Measurements from ENCODE around the gene KCNIP1. TPM values are rescaled to one million over a fixed set of nuclear protein-coding genes. Genes with fewer than 3 reads are reported as not detected.

Gene KCNIP1
- total RNA-seq, 1 experiment from 2014 or later: not detected

GRCh38 chr5:170732685-170733084 is 228.9 kb downstream of the KCNIP1 start:
- Histone ChIP-seq H3K9ac (ENCODE audit: low read length) (no peak overlapping the region), H4K20me1 (ENCODE audit: insufficient read depth) (no peaks in the 10 kb centered on the region; the same call in 1 of the 2 replicates), H3K4me2 (ENCODE audit: low read length) (no peak overlapping the region), H3K9me3 (ENCODE audit: control insufficient read depth in 1 of 2, insufficient read depth in 1 of 2, low read depth in 1 of 2, low read length in 2 of 2) (no peaks in the 10 kb centered on the region), H3K36me3 (ENCODE audit: control insufficient read depth in 1 of 2, insufficient read depth in 2 of 2, low read length in 2 of 2) (no peaks in the 10 kb centered on the region), H3K27me3 (ENCODE audit: insufficient read depth, low read length) (peaks cover 19% of the 10 kb centered on the region), H2AFZ (ENCODE audit: low read depth, low read length, poor library complexity, severe bottlenecking) (no peak overlapping the region), H3K27ac (ENCODE audit: low read depth, low read length) (no peak overlapping the region), H3K4me1 (ENCODE audit: control insufficient read depth in 1 of 2, insufficient read depth in 2 of 2, low read length in 2 of 2) (no peaks in the 10 kb centered on the region), H3K9me2 (ENCODE audit: insufficient read depth) (no peaks in the 10 kb centered on the region), H3K79me2 (ENCODE audit: insufficient read depth, low read length) (no peaks in the 10 kb centered on the region), H3K4me3 (replicated peaks in 1 of 2; ENCODE audit: low read depth in 1 of 2, low read length in 2 of 2) (no peak overlapping the region)
- POLR2A ChIA-PET: no interaction called here
- ATAC-seq (no peak), DNase-seq (ENCODE audit: low read depth, low spot score) (no peak)
- no TSS peak for BruUV-seq (replicated peaks)
- CTCF ChIA-PET: interaction anchor here (0.6 kb wide), 1 partner anchor 265 kb away, joined by 4 read pairs; no protein-coding TSS in a partner anchor
- RAD21 ChIA-PET (ENCODE audit: low non-redundant PET in 1 of 2, low total read pairs in 2 of 2, uncharacterized antibody in 2 of 2, unreplicated experiment in 2 of 2): no interaction called here
- TF ChIP-seq ZFX (IDR thresholded peaks at IDR 0.05): no peak
- no peak for TF ChIP-seq ATF3 (IDR thresholded peaks at IDR 0.05)
- intact Hi-C loops (cut with micrococcal nuclease): no loop called here

- H3K9me2 ChIP-seq (ENCODE audit: insufficient read depth): no peaks in the 10 kb centered on the region
- peaks cover 11% of the 10 kb centered on the region; the same call in 1 of the 2 replicates for H3K27me3 ChIP-seq (ENCODE audit: insufficient read depth, low read length)
- intact Hi-C loops (cut with micrococcal nuclease): no loop called here
- no peaks in the 10 kb centered on the region for H3K9me3 ChIP-seq (ENCODE audit: control insufficient read depth in 1 of 2, insufficient read depth in 1 of 2, low read depth in 1 of 2, low read length in 2 of 2)
- H4K20me1 ChIP-seq (ENCODE audit: insufficient read depth): no peaks in the 10 kb centered on the region
- CTCF ChIA-PET: no interaction called here
- RAD21 ChIA-PET (ENCODE audit: low non-redundant PET in 1 of 2, low total read pairs in 2 of 2, uncharacterized antibody in 2 of 2, unreplicated experiment in 2 of 2): no interaction called here
- no peak overlapping the region for H2AFZ ChIP-seq (ENCODE audit: low read depth, low read length, poor library complexity, severe bottlenecking)
- no peak for ATAC-seq
- no TSS peak for BruUV-seq (replicated peaks)
- no peak overlapping the region for H3K4me2 ChIP-seq (ENCODE audit: low read length)
- H3K36me3 ChIP-seq (ENCODE audit: control insufficient read depth in 1 of 2, insufficient read depth in 2 of 2, low read length in 2 of 2): no peaks in the 10 kb centered on the region
- H3K4me1 ChIP-seq (ENCODE audit: control insufficient read depth in 1 of 2, insufficient read depth in 2 of 2, low read length in 2 of 2): no peaks in the 10 kb centered on the region
- no peak overlapping the region for H3K9ac ChIP-seq (ENCODE audit: low read length)
- POLR2A ChIA-PET: no interaction called here
- TF ChIP-seq SIN3A (IDR thresholded peaks at IDR 0.05; ENCODE audit: low read depth) (no peak), CEBPB (IDR thresholded peaks at IDR 0.05; ENCODE audit: low read depth) (no peak), RAD21 (IDR thresholded peaks at IDR 0.05; ENCODE audit: low read depth) (no peak), CTCF (IDR thresholded peaks at IDR 0.05 in 2 of 3, conservative IDR thresholded peaks at IDR 0.05 in 1 of 3; ENCODE audit: borderline replicate concordance in 1 of 3, insufficient read depth in 1 of 3, low read depth in 2 of 3, low read length in 2 of 3) (no peak), ZNF274 (IDR thresholded peaks at IDR 0.05; ENCODE audit: low read depth, low read length) (no peak), JUND (IDR thresholded peaks at IDR 0.05) (no peak), EGR1 (IDR thresholded peaks at IDR 0.05; ENCODE audit: low read depth) (no peak), ELF1 (IDR thresholded peaks at IDR 0.05; ENCODE audit: borderline replicate concordance, low read depth) (no peak)
- no peak for DNase-seq (ENCODE audit: low read depth, low spot score)
- H3K79me2 ChIP-seq (ENCODE audit: insufficient read depth, low read length): no peaks in the 10 kb centered on the region
- no peak overlapping the region for H3K27ac ChIP-seq (ENCODE audit: low read depth, low read length)
- no peak overlapping the region for H3K4me3 ChIP-seq (replicated peaks in 1 of 2; ENCODE audit: low read depth in 1 of 2, low read length in 2 of 2)
These were observed 233.1 kb downstream of the KCNIP1 start for GRCh38 chr5:170736966-170737365.
